ENCODE measurements around the gene EPHB6.

EPHB6 gene

GRCh38 chr7:142813699-142814098 is 41.2 kb upstream of the EPHB6 start:
- 89% methylated on average over 1 of the region's 1 CpG for WGBS (ENCODE audit: insufficient coverage)
- no peak for DNase-seq
- H3K27ac ChIP-seq (ENCODE audit: insufficient read depth in 1 of 2, low read depth in 1 of 2, low read length in 2 of 2, poor library complexity in 1 of 2, severe bottlenecking in 2 of 2) = no peak overlapping the region
- ChIA-PET POLR2A (no interaction called here), CTCF (interaction anchor here (0.6 to 31.6 kb wide), 15 partner anchors 19 to 509 kb away, joined by 3 to 679 read pairs (median 4); no protein-coding TSS in a partner anchor)
- H3K27me3 ChIP-seq (replicated peaks in 2 of 5; ENCODE audit: control insufficient read depth in 4 of 5, insufficient read depth in 5 of 5, low read length in 4 of 5) = no peaks in the 10 kb centered on the region
- H3K4me3 ChIP-seq (ENCODE audit: control insufficient read depth in 1 of 7, extremely low read depth in 1 of 7, insufficient read depth in 4 of 7, low read depth in 2 of 7, low read length in 6 of 7) = no peak overlapping the region
- H3K36me3 ChIP-seq (ENCODE audit: control insufficient read depth in 4 of 4, insufficient read depth in 4 of 4, low read length in 3 of 4) = no peaks in the 10 kb centered on the region
- peaks cover 17 to 22% (median 18%) of the 10 kb centered on the region in 4 experiments for H3K4me1 ChIP-seq (ENCODE audit: control extremely low read depth in 1 of 4, control insufficient read depth in 4 of 4, insufficient read depth in 4 of 4, low read length in 3 of 4)
- H3K9me3 ChIP-seq (ENCODE audit: control extremely low read depth in 1 of 5, control insufficient read depth in 4 of 5, insufficient read depth in 2 of 5, low read depth in 1 of 5, low read length in 4 of 5) = no peaks in the 10 kb centered on the region

DNA sequence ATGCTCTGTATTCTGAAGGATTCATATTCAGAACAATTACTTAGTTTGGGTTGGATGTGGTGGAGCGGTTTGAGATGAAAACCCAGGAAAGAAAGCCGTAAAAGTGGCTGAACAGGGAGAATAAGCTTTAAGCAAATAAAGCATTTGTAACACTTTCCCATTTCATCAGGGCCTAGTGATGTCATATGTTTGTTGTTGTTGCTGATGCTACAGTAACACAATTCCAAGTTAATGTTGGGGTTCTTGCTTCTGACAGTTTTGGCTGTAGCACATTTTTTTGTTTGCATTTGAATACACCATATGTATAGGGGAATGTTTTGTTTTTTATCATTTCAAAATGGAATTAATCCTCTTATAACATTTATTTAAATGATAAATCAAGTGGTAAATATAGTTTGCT is 40.4 kb upstream of the EPHB6 start:
- Histone ChIP-seq H3K4me1 (ENCODE audit: control extremely low read depth in 1 of 4, control insufficient read depth in 4 of 4, insufficient read depth in 4 of 4, low read length in 3 of 4) (peaks cover 9 to 15% (median 13%) of the 10 kb centered on the region in 4 experiments), H3K27ac (ENCODE audit: insufficient read depth in 1 of 2, low read depth in 1 of 2, low read length in 2 of 2, poor library complexity in 1 of 2, severe bottlenecking in 2 of 2) (no peak overlapping the region), H3K36me3 (ENCODE audit: control insufficient read depth in 4 of 4, insufficient read depth in 4 of 4, low read length in 3 of 4) (no peaks in the 10 kb centered on the region), H3K9me3 (ENCODE audit: control extremely low read depth in 1 of 5, control insufficient read depth in 4 of 5, insufficient read depth in 2 of 5, low read depth in 1 of 5, low read length in 4 of 5) (peaks cover 0 to under 1% (median 0%) of the 10 kb centered on the region in 5 experiments), H3K4me3 (ENCODE audit: control insufficient read depth in 1 of 7, extremely low read depth in 1 of 7, insufficient read depth in 4 of 7, low read depth in 2 of 7, low read length in 6 of 7) (no peak overlapping the region), H3K27me3 (replicated peaks in 2 of 5; ENCODE audit: control insufficient read depth in 4 of 5, insufficient read depth in 5 of 5, low read length in 4 of 5) (no peaks in the 10 kb centered on the region)
- WGBS (ENCODE audit: insufficient coverage) = no CpG with 5 or more reads among the region's 2 CpGs
- no peak for DNase-seq
- ChIA-PET CTCF (interaction anchor here (1.1 to 31.6 kb wide), 11 partner anchors 14 to 420 kb away, joined by 3 to 679 read pairs (median 4); no protein-coding TSS in a partner anchor), POLR2A (no interaction called here)

GRCh38 chr7:142815134-142815533 is 39.7 kb upstream of the EPHB6 start:
- no peaks in the 10 kb centered on the region for H3K36me3 ChIP-seq (ENCODE audit: control insufficient read depth in 4 of 4, insufficient read depth in 4 of 4, low read length in 3 of 4)
- POLR2A ChIA-PET = no interaction called here
- WGBS (ENCODE audit: insufficient coverage) = 93% methylated on average over 3 of the region's 3 CpGs
- peaks cover 0 to 3% (median 0%) of the 10 kb centered on the region in 5 experiments for H3K9me3 ChIP-seq (ENCODE audit: control extremely low read depth in 1 of 5, control insufficient read depth in 4 of 5, insufficient read depth in 2 of 5, low read depth in 1 of 5, low read length in 4 of 5)
- H3K27ac ChIP-seq (ENCODE audit: insufficient read depth in 1 of 2, low read depth in 1 of 2, low read length in 2 of 2, poor library complexity in 1 of 2, severe bottlenecking in 2 of 2) = no peak overlapping the region
- H3K4me1 ChIP-seq (ENCODE audit: control extremely low read depth in 1 of 4, control insufficient read depth in 4 of 4, insufficient read depth in 4 of 4, low read length in 3 of 4) = peaks cover 2 to 8% (median 6%) of the 10 kb centered on the region in 4 experiments
- no peak overlapping the region for H3K4me3 ChIP-seq (ENCODE audit: control insufficient read depth in 1 of 7, extremely low read depth in 1 of 7, insufficient read depth in 4 of 7, low read depth in 2 of 7, low read length in 6 of 7)
- no peak for DNase-seq
- CTCF ChIA-PET = interaction anchor here (0.9 to 31.6 kb wide), 9 partner anchors 13 to 425 kb away, joined by 3 to 679 read pairs (median 4); no protein-coding TSS in a partner anchor
- H3K27me3 ChIP-seq (replicated peaks in 2 of 5; ENCODE audit: control insufficient read depth in 4 of 5, insufficient read depth in 5 of 5, low read length in 4 of 5) = no peaks in the 10 kb centered on the region

DNA sequence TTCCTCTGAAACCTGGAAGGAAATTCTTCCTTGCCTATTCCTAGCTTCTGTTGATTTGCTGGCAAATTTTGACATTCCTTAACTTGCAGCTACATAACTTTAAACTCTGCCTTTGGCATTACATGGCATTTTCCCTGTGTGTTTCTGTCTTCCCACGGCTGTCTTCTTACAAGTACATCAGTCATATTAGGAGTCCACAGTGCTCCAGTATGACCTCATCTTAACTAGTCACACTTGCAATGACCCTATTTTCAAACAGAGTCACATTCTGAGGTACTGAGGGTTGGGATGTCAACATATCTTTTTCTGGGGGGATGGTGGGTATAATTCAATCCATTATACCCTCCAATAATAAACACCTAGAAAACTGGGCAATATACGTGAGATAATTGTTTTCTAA is 37.4 kb upstream of the EPHB6 start:
- CTCF ChIA-PET = interaction anchor here (1.0 to 31.6 kb wide), 5 partner anchors 24 to 185 kb away, joined by 3 to 679 read pairs (median 6); no protein-coding TSS in a partner anchor
- WGBS (ENCODE audit: insufficient coverage) = no CpG with 5 or more reads among the region's 2 CpGs
- Histone ChIP-seq H3K4me3 (ENCODE audit: control insufficient read depth in 1 of 7, extremely low read depth in 1 of 7, insufficient read depth in 4 of 7, low read depth in 2 of 7, low read length in 6 of 7) (no peak overlapping the region), H3K36me3 (ENCODE audit: control insufficient read depth in 4 of 4, insufficient read depth in 4 of 4, low read length in 3 of 4) (no peaks in the 10 kb centered on the region), H3K27me3 (replicated peaks in 2 of 5; ENCODE audit: control insufficient read depth in 4 of 5, insufficient read depth in 5 of 5, low read length in 4 of 5) (no peaks in the 10 kb centered on the region), H3K4me1 (ENCODE audit: control extremely low read depth in 1 of 4, control insufficient read depth in 4 of 4, insufficient read depth in 4 of 4, low read length in 3 of 4) (no peaks in the 10 kb centered on the region), H3K27ac (ENCODE audit: insufficient read depth in 1 of 2, low read depth in 1 of 2, low read length in 2 of 2, poor library complexity in 1 of 2, severe bottlenecking in 2 of 2) (no peak overlapping the region), H3K9me3 (ENCODE audit: control extremely low read depth in 1 of 5, control insufficient read depth in 4 of 5, insufficient read depth in 2 of 5, low read depth in 1 of 5, low read length in 4 of 5) (peaks cover 0 to 3% (median 0%) of the 10 kb centered on the region in 5 experiments)
- DNase-seq = no peak
- POLR2A ChIA-PET = no interaction called here

GRCh38 chr7:142819530-142819929 is 35.3 kb upstream of the EPHB6 start:
- Histone ChIP-seq H3K9me3 (ENCODE audit: control extremely low read depth in 1 of 5, control insufficient read depth in 4 of 5, insufficient read depth in 2 of 5, low read depth in 1 of 5, low read length in 4 of 5) (peaks cover 0 to 3% (median 0%) of the 10 kb centered on the region in 5 experiments), H3K4me1 (ENCODE audit: control extremely low read depth in 1 of 4, control insufficient read depth in 4 of 4, insufficient read depth in 4 of 4, low read length in 3 of 4) (no peaks in the 10 kb centered on the region), H3K4me3 (ENCODE audit: control insufficient read depth in 1 of 7, extremely low read depth in 1 of 7, insufficient read depth in 4 of 7, low read depth in 2 of 7, low read length in 6 of 7) (no peak overlapping the region), H3K36me3 (ENCODE audit: control insufficient read depth in 4 of 4, insufficient read depth in 4 of 4, low read length in 3 of 4) (no peaks in the 10 kb centered on the region), H3K27ac (ENCODE audit: insufficient read depth in 1 of 2, low read depth in 1 of 2, low read length in 2 of 2, poor library complexity in 1 of 2, severe bottlenecking in 2 of 2) (no peak overlapping the region), H3K27me3 (replicated peaks in 2 of 5; ENCODE audit: control insufficient read depth in 4 of 5, insufficient read depth in 5 of 5, low read length in 4 of 5) (no peaks in the 10 kb centered on the region)
- ChIA-PET CTCF (interaction anchor here (1.4 to 31.6 kb wide), 8 partner anchors 8 to 322 kb away, joined by 3 to 679 read pairs (median 6); no protein-coding TSS in a partner anchor), POLR2A (no interaction called here)
- 100% methylated on average over 5 of the region's 5 CpGs for WGBS (ENCODE audit: insufficient coverage)
- no peak for DNase-seq

DNA sequence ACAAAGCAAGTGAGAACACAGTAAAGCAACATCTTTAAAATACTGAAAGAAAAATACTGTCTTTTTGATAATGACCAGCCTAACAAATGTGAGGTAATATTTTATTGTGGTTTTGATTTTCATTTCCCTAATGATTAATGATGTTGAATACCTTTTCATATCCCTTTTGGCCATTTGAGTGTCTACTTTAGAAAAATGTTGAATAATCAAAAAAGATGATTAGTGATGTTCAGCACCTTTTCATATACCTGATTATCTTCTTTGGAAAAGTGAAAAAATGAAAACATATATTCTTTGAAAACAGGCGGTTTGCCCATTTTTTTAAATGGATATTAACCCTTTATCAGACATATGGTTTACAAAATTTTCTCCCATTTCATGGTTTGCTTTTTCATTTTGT is 32.2 kb upstream of the EPHB6 start:
- ChIA-PET CTCF (interaction anchor here (1.0 to 31.6 kb wide), 2 partner anchors 11 to 32 kb away, joined by 3 to 679 read pairs; no protein-coding TSS in a partner anchor), POLR2A (no interaction called here)
- no peak for DNase-seq
- Histone ChIP-seq H3K36me3 (ENCODE audit: control insufficient read depth in 4 of 4, insufficient read depth in 4 of 4, low read length in 3 of 4) (no peaks in the 10 kb centered on the region), H3K4me3 (ENCODE audit: control insufficient read depth in 1 of 7, extremely low read depth in 1 of 7, insufficient read depth in 4 of 7, low read depth in 2 of 7, low read length in 6 of 7) (no peak overlapping the region), H3K27ac (ENCODE audit: insufficient read depth in 1 of 2, low read depth in 1 of 2, low read length in 2 of 2, poor library complexity in 1 of 2, severe bottlenecking in 2 of 2) (no peak overlapping the region), H3K4me1 (ENCODE audit: control extremely low read depth in 1 of 4, control insufficient read depth in 4 of 4, insufficient read depth in 4 of 4, low read length in 3 of 4) (no peaks in the 10 kb centered on the region), H3K27me3 (replicated peaks in 2 of 5; ENCODE audit: control insufficient read depth in 4 of 5, insufficient read depth in 5 of 5, low read length in 4 of 5) (no peaks in the 10 kb centered on the region), H3K9me3 (ENCODE audit: control extremely low read depth in 1 of 5, control insufficient read depth in 4 of 5, insufficient read depth in 2 of 5, low read depth in 1 of 5, low read length in 4 of 5) (peaks cover 0 to 8% (median 3%) of the 10 kb centered on the region in 5 experiments)
- WGBS (ENCODE audit: insufficient coverage) = no CpG with 5 or more reads among the region's 1 CpG

DNA sequence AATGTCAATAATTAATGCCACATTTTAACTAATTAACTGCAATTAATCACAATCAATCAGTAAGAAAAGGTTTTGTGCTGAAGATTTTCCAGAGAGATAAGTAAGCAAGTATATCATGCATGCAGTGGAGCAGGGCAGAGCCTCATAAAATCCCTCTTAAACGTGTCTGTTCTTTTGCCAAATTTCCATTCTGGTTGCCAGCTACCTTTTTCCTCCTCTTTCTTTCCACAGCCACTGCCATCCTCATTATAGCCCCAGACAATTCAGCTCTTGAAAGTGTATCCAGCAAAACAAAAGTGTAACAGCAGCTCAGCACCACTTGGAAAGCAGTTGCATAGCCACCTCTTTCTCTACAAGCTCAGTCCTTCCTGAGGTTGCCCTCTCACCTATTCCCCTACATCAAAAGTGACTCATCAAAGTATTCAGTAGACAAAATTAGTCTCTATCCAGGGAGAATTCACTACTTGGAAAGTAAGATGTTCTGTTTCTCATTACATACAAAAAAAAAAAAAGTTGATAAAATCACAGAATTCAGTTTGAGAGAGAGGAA is 26.9 kb upstream of the EPHB6 start:
- 100% methylated on average over 1 of the region's 1 CpG for WGBS (ENCODE audit: insufficient coverage)

More for the DNA sequence above, 26.9 kb upstream of the EPHB6 start:
- H3K27ac ChIP-seq (ENCODE audit: insufficient read depth in 1 of 2, low read depth in 1 of 2, low read length in 2 of 2, poor library complexity in 1 of 2, severe bottlenecking in 2 of 2) = no peak overlapping the region
- CTCF ChIA-PET = interaction anchor here (0.7 to 1.6 kb wide), 3 partner anchors 9 to 17 kb away, joined by 3 to 7 read pairs (median 5); no protein-coding TSS in a partner anchor
- peaks cover 0 to 8% (median 3%) of the 10 kb centered on the region in 5 experiments for H3K9me3 ChIP-seq (ENCODE audit: control extremely low read depth in 1 of 5, control insufficient read depth in 4 of 5, insufficient read depth in 2 of 5, low read depth in 1 of 5, low read length in 4 of 5)
- no peaks in the 10 kb centered on the region for H3K36me3 ChIP-seq (ENCODE audit: control insufficient read depth in 4 of 4, insufficient read depth in 4 of 4, low read length in 3 of 4)
- POLR2A ChIA-PET = no interaction called here
- no peak for DNase-seq
- H3K27me3 ChIP-seq (replicated peaks in 2 of 5; ENCODE audit: control insufficient read depth in 4 of 5, insufficient read depth in 5 of 5, low read length in 4 of 5) = no peaks in the 10 kb centered on the region
- H3K4me1 ChIP-seq (ENCODE audit: control extremely low read depth in 1 of 4, control insufficient read depth in 4 of 4, insufficient read depth in 4 of 4, low read length in 3 of 4) = no peaks in the 10 kb centered on the region
- no peak overlapping the region for H3K4me3 ChIP-seq (ENCODE audit: control insufficient read depth in 1 of 7, extremely low read depth in 1 of 7, insufficient read depth in 4 of 7, low read depth in 2 of 7, low read length in 6 of 7)

Measured in common myeloid progenitor, CD34-positive (primary cell).